GM18505 (cell line): ENCODE results near the gene EPHA3.

ENCODE experiments used
- ATAC-seq: cut with Tn5 transposase; IDR thresholded peaks from one replicate; pipeline ENCODE4 v1.9.1; 2021; ENCODE audit not compliant: unreplicated experiment
- POLR2A ChIP-seq: IDR thresholded peaks from 4 replicates; pipeline ENCODE4 v1.6.1; 2011; ENCODE audit warnings: borderline replicate concordance; ENCODE audit not compliant: insufficient read depth, insufficient read length; ENCODE audit errors: extremely low read depth

Gene EPHA3

GRCh38 chr3:89171687-89172545 lies 64.5 kb downstream of the EPHA3 start:
- no peak for ATAC-seq
- TF ChIP-seq POLR2A, result no peak

GRCh38 chr3:89173546-89173945 lies 66.1 kb downstream of the EPHA3 start:
- no peak for TF ChIP-seq POLR2A
- ATAC-seq, result no peak

DNA sequence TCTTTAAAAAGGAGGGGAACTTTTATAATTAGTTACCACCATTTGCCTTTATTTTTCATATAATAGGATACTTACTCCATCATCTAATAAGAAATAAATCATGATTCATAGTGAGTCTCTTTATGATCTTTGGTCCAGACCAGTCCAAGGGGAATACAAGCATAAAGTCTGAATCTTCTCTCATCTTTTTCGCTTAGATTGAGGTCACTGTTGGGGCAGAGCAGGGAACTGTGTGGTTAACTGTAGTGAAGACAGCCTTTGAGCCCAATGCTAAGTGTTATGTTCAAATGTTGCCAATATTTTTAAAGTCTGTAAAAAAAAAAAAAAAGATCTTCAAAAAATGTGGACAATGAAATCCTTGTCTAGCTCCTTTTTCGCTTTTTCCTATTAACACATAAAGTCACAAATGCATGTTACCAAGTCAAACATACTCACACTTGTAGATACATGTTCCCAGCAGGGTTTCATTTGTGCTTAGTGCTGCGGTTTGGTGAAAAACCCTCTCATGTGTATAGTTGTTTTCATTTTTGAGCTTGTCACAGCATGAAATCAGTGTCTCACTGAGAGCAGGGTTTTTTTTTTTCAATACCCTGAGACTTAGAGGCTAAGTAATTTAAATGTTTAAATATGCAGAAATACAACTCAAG lies 72.1 kb downstream of the EPHA3 start:
- no peak for TF ChIP-seq POLR2A
- ATAC-seq, result peak; percentile 68

DNA sequence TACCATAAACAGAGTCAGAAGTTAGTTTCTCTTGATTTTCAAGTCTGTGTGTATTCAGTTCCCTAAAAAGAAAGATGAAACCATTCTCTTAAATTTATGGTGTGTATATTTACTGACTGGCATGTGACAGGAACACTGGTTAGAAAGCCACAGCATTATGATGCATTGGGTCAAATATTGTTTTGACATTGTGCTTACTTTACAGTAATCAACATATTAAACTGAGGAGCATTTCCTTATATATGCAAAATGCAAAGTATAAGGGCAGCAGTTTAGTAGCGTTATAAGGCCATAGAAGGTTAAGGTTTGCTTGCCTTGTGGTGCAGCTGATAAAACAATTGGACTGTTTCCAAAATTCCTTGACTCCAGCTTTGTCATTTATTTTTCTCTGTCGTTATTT lies 72.9 kb downstream of the EPHA3 start:
- no peak for ATAC-seq
- no peak for TF ChIP-seq POLR2A

GRCh38 chr3:89182056-89182455 lies 74.6 kb downstream of the EPHA3 start:
- ATAC-seq, result no peak
- TF ChIP-seq POLR2A, result no peak

DNA sequence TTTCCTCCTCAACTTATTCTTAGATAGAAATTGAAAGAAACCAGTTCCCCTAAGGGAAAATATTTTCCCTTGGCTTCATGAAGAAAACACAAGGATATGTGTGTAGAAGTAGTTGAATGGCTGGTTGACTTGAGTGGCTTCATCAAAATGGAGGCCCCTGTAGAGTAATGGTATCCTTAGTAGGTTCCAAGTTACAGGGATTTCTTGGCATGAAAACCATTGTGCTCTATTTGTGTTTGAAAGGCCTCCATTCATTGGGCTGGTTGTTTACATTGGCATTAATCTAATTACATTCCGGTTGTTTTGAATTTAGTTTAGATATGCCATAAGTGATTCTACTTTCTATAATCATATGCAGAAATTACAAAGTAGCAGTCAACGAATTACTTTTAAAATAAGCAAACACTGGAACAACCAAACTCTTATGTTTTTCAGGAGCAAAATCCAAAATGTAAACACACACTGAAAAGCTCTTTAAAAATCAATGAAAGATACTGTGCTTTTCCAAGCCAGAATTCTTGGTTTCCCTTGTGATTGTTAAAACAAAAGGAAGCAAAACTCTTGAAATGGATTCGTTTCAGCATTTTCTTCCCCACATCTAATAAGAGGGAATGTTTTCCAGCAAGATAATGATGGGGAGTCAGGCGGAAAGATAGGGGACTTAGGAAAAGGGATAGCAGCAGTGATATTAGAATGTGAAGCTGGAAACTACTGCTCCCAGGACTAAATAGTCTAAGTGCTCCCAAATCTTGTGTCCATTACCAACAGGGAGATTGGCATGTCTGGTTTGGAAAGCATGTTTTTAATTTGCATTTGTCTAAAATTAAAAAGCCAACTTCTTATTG lies 77.0 kb downstream of the EPHA3 start:
- no peak for TF ChIP-seq POLR2A
- ATAC-seq, result no peak

- no peak for ATAC-seq
- TF ChIP-seq POLR2A, result no peak
These were observed 79.0 kb downstream of the EPHA3 start for GRCh38 chr3:89186456-89186855.

DNA sequence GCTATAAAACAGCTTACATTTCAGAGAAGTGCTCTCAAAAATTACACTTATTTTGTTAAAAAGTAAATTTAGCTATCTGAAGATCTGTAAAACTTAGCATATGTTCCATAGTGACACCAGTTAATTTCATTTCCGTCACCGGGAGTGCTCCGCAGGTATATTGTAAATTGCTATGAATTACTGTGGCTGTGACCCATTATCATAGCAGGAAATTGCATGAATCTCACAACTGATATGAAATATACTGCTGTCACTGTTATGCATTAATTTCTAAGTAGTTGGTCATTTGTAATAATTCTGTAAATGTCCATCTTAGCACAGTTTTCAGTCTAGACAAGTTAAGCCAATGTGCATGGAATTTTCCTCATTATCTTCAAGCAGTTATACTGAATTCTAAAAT lies 91.2 kb downstream of the EPHA3 start:
- no peak for TF ChIP-seq POLR2A
- no peak for ATAC-seq

DNA sequence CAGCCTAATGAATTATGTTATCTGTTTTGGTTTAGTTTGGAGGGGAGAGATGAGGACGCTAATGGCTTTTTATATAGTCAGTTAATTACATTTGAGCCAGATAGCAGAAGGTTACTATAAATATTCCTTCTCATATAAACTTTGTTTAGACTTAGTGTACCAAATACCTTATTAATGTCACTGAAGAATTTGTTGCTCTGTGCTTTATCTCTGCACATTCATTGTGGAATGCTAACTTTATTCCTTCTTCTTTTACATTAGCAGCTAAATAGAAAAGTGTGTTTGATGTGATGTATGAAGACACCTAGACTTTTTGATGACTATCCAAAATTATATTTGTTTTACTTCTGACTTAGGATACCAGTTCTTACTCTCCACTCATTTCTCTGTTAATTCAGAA lies 105.2 kb downstream of the EPHA3 start:
- no peak for TF ChIP-seq POLR2A

GRCh38 chr3:89216016-89216739 lies 108.8 kb downstream of the EPHA3 start:
- TF ChIP-seq POLR2A, result no peak
- no peak for ATAC-seq

More for the DNA sequence above, 105.2 kb downstream of the EPHA3 start:
- no peak for ATAC-seq

DNA sequence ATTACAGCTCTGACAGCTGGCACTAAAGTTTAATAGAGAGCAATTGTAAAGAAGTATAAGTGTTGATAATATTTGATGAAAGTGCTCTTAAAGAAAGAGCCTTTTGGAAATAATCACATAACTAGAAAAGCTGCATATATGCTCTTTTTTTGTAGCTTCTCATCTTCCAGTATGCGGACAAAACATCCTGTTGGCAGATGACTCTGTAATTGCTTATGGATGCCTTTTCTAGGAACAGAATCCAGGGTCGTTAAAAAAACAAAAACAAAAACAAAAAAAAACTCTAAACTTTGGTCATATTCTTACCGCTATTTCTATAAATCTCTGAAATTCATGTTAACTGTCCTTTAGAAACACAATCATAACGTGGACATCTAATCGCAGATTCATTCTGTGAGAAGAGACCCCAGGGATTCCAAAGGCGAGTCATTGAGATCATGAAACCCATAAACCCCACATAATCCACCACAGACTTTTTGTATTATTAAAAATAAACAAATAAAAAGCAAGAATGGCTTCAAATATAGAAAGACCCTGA lies 109.8 kb downstream of the EPHA3 start:
- no peak for ATAC-seq
- no peak for TF ChIP-seq POLR2A

- TF ChIP-seq POLR2A, result no peak
- ATAC-seq, result no peak
These were observed 114.5 kb downstream of the EPHA3 start for GRCh38 chr3:89221924-89222323.
